Measurements from ENCODE around the gene FSIP1.

GRCh38 chr15:39582977-39583595 lies 199.6 kb downstream of the FSIP1 start:
- TF ChIP-seq SIN3A (IDR thresholded peaks at IDR 0.05; ENCODE audit: borderline replicate concordance, insufficient read depth, low read length) (no peak), POLR2AphosphoS5 (IDR thresholded peaks at IDR 0.05; ENCODE audit: low read depth, low read length) (no peak), REST (IDR thresholded peaks at IDR 0.05; ENCODE audit: insufficient read depth in 1 of 2, low read depth in 2 of 2, low read length in 2 of 2) (no peak)
